Urinary bladder (tissue), 4 donors: ENCODE measurements around the gene VPS37B. TPM values are rescaled to one million over a fixed set of nuclear protein-coding genes. Genes with fewer than 3 reads are reported as not detected.

Experiments used
- DNase-seq: peaks from one replicate; pipeline ENCODE4 v3.0.0-alpha.2; 2015; ENCODE audit errors: extremely low spot score
- H3K27ac ChIP-seq: one replicate; pipeline ENCODE4 v1.5.1; 2013; ENCODE audit warnings: low read depth, mild to moderate bottlenecking, moderate library complexity
- H3K36me3 ChIP-seq: one replicate; pipeline ENCODE4 v1.6.1; 2013; ENCODE audit warnings: mild to moderate bottlenecking, moderate library complexity; ENCODE audit not compliant: insufficient read depth
- H3K4me1 ChIP-seq: one replicate; pipeline ENCODE4 v1.6.1; 2013; ENCODE audit warnings: mild to moderate bottlenecking, moderate library complexity; ENCODE audit not compliant: insufficient read depth
- H3K4me3 ChIP-seq: one replicate; pipeline ENCODE4 v1.5.1; 2013; ENCODE audit warnings: low read depth, low read length
- WGBS: extraction: QIAGEN DNeasy Blood & Tissue Kit; methylation state at CpG from one replicate; pipeline ENCODE4 v1.1.7; 2013; 5-methylcytosine and 5-hydroxymethylcytosine counted together
- polyA plus RNA-seq: library from polyadenylated mRNA; stranded (reverse); fragments of 200-250 nt; gene quantifications from one replicate; pipeline ENCODE4 v1.2.3, GENCODE V29; 2013
- total RNA-seq: library from RNA; depleted of rRNA; stranded (reverse); fragments of >200 nt; gene quantifications from one replicate; pipeline ENCODE4 v1.2.3, GENCODE V29; 2014
- donor health status: healthy with polysubstance abuse.
- donor health status: healthy.

Gene VPS37B
- total and polyA plus RNA-seq, 2 donors = 18.9 to 25.2 TPM

DNA sequence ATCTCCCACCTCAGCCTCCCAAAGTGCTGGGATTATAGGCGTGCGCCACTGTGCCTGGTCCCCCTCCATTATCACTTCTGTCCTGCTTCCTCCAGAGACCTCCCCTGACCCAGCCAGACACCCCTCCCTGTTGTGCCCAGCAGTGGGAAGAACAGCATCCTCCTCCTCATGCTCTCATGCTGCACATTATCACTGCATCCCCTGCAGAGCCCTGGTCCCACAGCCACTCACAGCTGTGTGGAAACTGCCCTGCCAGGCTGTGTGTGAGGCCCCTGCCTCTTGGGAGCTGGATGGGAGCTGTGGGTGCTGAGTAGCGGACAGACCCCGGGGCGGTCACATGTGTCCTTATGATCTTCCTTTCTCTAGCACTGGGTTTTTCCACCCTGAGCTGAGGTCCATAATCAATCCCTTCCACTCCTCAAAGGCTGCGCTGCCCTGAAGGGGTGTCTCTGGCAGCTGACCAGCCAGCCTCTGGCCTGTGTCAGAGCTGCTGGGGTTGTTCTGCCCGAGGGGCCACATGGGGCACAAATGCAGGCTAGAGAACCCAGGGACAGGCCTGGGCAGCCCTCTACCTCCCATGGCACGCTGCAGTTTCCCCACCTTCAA, 51.5 kb downstream of the VPS37B start:
- no peak for DNase-seq
- H3K27ac ChIP-seq = no peak overlapping the region
- H3K36me3 ChIP-seq = no peaks in the 10 kb centered on the region
- no peak overlapping the region for H3K4me3 ChIP-seq
- H3K4me1 ChIP-seq = no peaks in the 10 kb centered on the region
- 88% methylated on average over 8 of the region's 8 CpGs for WGBS

DNA sequence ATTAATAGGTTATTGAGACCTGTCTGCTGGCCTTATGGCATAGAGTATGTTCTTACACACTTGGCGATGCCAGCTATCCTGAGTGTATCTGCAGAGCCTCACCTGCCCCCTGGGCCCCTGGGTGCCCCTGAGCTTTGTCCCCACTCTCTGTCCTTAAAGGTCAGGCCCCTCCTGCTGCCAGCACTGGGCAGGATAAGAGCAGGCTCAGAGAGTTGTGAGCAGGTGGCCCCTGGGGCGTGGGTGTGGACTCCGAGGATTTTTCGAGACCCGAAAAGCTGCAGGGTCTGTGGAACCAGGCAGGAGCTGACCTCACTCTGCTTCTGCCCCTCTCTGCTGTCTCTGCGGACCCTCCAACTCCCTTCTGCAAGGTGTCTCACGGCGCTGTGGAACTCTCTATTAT, 52.5 kb downstream of the VPS37B start:
- Histone ChIP-seq H3K4me3 (no peak overlapping the region), H3K27ac (no peak overlapping the region), H3K4me1 (no peaks in the 10 kb centered on the region), H3K36me3 (no peaks in the 10 kb centered on the region)
- WGBS = 95% methylated on average over 8 of the region's 8 CpGs
- DNase-seq = no peak

DNA sequence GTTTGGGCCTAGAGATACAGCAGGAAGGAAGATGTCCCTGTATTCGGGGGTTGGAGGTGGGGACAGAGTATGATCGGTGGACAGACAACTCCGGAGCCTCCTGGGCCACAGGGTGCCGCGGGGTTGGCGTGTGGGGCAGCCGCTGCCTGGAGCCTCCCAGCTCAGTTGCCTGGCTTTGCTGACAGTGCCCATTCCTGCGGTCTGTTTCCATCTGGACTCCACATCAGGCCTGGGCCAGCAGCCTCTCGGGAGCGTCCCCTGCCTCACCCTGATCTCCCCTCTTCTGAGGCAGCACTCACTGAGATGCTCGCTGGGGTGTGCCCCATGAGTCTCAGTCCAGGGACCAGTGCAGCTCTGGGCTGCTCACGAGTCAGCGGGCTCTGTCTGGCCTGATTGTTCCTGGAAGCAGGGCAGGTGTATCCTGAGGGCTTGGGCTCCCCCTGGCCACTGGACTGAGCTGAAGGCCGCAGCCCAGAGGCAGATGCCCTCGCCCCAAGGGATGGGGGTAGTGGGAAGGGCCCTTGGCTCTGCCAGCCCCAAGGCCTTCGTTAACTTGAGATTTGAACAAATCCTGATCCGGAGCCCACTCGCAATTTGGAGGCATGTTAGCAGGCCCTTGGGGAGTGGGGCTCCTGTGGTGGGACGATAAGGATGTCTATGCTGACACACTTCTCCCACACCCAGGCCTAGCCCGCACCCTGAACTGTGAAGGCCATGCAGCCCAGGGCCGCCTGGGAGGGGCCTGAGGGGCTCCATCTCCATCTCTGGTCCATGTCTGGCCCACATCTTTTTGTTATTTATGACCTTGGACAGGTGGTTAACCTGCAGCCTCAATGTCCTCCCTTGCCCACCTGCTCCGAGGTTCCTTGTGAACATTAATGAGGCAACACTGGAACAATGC, 53.2 kb downstream of the VPS37B start:
- H3K36me3 ChIP-seq = no peaks in the 10 kb centered on the region
- H3K4me3 ChIP-seq = no peak overlapping the region
- no peaks in the 10 kb centered on the region for H3K4me1 ChIP-seq
- WGBS = 88% methylated on average over 22 of the region's 22 CpGs
- no peak overlapping the region for H3K27ac ChIP-seq
- no peak for DNase-seq

DNA sequence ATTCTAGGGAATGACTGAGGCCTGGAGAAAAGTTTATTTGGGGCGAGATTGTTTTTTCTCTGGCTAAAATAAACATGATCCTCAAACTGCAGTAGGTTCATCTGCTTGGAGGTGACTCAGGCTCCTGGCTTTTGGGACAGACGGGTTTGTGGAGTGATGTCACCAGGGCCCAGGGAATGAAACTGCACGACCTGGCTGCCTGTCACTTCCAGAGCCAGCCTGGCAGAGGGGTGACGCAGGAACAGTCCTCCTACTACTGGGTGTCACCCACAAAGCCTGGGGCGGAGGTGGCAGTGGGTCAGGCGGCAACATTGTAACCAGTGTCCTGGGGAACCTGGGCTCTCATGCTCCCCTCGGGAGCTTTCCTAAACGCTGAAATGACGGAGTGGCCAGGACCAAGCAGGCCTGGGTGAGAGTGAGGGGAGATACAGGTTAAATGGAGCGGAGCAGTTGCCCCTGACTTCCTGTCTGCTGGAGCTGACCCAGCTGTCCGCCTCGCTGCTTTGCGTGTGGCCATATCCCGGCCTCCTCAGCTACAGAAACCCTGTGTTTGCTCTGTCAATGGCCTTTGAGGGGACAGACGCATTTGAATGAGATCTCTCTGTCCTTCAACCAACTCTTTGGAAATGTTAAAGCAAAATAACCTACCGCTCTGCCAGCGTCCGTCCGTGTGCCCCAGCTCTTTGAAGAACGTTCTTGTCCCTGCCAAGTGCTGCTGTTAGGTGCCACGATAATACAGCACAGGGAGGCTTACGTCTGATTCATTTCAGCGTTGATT, 54.2 kb downstream of the VPS37B start:
- WGBS = 68% methylated on average over 23 of the region's 23 CpGs
- no peak for DNase-seq
- H3K27ac ChIP-seq = peak overlapping the region; percentile 40

DNA sequence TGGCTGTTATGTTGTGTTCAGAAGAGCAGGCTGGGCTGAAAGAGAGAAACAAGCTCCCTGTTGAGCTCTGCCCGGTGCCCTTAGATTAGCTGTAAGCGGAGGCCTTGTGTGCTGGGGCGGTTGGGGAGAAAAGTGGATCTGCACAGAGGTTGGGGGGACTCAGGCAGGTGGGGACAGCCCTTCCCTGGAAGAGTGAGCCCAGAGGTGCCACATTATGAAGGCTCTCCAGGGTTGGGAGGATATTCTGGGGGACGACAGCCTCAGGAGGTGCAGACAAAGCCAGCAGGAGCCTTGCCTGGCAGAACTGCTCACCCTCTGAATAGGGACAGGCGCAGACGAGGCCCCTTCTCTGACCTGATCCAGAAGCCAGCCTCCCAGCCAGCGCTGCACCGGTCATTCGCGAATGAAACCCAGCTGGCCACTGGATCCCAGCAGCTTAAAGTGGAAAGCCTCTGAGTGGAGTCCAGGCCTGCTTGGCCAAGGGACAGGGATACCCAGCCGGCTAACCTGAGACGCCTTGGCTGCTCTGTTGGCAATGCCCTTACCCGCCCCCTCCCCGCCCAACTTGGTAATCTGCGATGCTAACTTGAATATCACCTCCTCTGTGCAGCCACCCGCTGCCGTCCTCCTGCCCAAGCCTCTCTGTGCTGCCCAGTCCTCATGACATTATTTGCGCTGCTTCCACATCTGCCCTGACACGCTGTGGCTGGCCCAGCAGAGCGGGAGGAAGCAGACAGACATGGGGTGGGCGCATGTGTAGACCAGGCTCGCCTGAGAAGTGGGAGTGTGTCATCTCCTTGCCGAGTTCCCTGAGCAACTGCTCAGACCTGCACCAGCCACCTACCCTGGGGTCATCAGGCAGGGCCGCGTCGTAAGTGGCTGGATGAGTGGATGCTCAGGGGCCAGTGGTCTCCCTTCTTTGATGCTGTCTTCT, 55.1 kb downstream of the VPS37B start:
- no peak for DNase-seq
- Histone ChIP-seq H3K4me3 (no peak overlapping the region), H3K36me3 (no peaks in the 10 kb centered on the region), H3K4me1 (no peaks in the 10 kb centered on the region), H3K27ac (peak overlapping the region; percentile 40)
- 82% methylated on average over 26 of the region's 26 CpGs for WGBS

More for the DNA sequence above, 54.2 kb downstream of the VPS37B start:
- Histone ChIP-seq H3K4me3 (no peak overlapping the region), H3K36me3 (no peaks in the 10 kb centered on the region), H3K4me1 (no peaks in the 10 kb centered on the region)

DNA sequence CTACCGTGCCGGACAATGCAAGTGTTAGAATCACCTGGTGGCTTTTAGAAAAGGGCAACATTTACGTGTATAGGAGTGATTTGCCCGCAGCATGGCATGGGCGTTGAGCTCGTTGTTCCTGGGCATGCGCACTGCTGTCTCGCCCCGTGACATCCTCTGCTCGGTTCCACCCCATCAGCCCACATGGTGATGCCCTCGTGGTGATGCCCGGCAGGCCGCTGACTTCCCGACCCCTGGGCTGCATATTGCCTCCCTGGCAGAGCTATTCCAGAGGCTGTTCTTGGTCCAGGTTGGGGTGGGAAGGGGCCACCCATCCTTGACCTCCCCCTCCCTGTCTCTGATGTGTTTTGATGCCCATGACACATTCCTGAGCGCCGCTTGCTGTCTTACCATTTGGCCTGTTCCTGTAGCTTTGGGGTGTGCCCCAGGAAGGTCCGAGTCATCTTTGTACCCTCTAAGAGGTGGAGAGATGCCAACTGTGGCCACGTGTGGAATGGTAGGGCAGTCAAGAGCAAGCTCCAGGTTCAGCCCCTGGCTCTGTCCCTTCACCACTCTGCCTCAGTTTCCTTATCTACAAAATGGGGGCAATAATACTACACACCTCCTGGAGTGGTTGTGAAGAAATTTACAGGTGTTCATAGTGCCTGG, 55.9 kb downstream of the VPS37B start:
- DNase-seq = no peak
- Histone ChIP-seq H3K4me1 (no peaks in the 10 kb centered on the region), H3K36me3 (no peaks in the 10 kb centered on the region), H3K4me3 (no peak overlapping the region), H3K27ac (no peak overlapping the region)
- 92% methylated on average over 18 of the region's 18 CpGs for whole genome bisulfite sequencing

DNA sequence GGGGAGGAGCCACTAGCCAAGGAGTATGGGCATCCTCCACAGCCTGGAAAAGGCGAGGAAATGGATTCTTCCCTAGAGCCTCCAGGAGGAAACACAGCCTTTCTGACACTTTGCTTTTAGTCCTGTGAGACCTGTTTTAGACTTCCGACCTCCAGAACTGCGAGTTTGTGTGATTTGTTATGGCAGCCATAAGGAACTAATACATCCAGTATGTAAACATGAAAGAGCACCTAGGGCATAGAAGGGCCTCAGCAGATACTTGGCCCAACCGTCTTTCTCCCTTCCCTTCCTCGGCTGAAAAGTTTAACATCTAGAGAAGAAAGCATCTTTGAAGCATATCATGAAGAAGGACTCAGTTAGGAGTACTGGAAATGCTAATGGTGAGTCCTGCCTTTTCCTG, 57.1 kb downstream of the VPS37B start:
- DNase-seq = no peak
- 93% methylated on average over 5 of the region's 5 CpGs for WGBS
- Histone ChIP-seq H3K36me3 (no peaks in the 10 kb centered on the region), H3K4me3 (no peak overlapping the region), H3K27ac (no peak overlapping the region), H3K4me1 (no peaks in the 10 kb centered on the region)

DNA sequence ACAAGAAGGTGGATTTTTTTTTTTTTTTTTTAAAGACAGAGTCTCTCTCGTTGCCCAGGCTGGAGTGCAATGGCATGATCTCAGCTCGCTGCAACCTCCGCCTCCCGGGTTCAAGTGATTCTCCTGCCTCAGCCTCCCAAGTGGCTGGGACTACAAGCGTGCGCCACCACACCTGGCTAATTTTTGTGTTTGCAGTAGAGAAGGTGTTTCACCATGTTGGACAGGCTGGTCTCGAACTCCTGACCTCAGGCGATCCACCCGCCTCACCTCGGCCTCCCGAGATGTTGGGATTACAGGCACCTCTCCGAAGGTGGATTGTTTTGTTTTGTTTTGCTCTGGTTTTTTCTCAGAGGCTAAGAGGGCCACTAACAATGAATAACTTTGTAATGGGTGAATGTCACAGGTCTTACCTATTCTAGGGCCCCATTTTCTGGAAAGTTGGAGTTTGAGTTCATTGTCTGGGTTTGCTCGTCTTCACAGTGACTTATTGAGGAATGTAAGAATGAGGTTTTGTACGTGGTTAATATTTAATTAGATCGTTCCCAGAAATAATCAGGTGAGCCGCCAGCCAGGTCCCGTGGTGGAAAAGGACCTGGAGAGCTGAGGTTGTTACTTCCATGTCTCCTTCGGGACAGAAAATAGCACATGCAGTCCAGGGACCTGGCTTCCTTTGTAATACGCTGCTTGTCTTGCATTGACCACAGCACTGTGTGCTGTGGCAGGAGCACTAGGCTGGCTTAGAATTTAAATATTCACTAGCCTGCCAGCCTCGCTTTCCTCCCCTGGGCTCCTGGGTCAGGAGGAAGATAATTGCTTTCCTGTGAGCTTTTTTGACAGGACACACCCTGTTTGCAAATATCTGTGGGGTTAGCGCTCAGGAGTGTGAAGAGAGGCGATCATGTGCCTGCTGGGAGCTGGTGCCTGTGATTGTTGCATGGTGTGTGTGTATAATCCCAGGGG, 58.3 kb downstream of the VPS37B start:
- H3K4me3 ChIP-seq = no peak overlapping the region
- H3K4me1 ChIP-seq = no peaks in the 10 kb centered on the region
- H3K27ac ChIP-seq = no peak overlapping the region

DNA sequence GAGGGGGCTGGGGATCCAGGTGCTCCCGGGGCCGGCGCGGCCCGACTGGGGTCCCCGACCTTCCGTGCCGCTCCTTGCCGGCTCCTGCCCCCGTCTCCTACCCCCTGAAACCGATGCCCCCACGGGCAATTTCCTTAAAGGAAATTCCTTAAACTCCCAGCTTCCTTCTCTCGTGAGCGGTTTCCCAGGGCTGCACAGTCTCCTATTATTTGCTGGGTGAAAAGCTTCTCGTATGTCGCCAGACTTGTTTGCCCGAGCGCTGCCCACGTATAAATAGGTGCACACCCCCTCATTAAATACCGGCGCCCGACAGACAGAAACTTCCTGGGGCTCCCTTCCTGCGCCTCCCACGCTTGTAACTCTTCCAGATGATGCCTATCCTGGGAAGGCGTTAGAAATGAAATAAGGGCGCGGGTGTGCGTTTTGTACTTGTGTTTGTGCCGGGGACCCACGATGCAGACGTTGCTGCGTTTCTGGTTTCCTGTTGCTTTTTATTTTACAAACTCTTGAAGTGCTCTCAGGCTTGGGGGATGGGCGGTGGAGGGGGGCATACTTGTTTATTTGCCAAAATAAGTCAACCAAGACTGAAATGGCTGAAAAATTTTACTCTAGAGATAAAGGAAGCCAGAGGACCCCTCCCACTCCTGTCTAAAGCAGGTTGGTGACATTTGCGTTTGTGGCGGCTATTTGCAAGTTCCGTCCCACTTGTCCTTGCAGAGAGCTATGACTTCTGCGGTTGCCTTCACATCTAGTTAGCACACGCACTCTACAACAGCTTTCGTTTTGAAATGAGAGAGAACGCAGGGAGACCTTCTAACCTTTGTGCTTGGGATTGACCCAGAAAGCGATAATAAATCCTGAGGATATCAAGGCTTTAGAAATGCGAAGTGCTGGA, 59.6 kb downstream of the VPS37B start:
- WGBS = 2% methylated on average over 42 of the region's 42 CpGs
- no peaks in the 10 kb centered on the region for H3K4me1 ChIP-seq
- H3K4me3 ChIP-seq = peak overlapping the region; percentile 81
- H3K36me3 ChIP-seq = no peaks in the 10 kb centered on the region
- DNase-seq = peak; percentile 46
- H3K27ac ChIP-seq = peak overlapping the region; percentile 86

More for the DNA sequence above, 58.3 kb downstream of the VPS37B start:
- no peak for DNase-seq
- no peaks in the 10 kb centered on the region for H3K36me3 ChIP-seq
- 86% methylated on average over 22 of the region's 22 CpGs for WGBS

DNA sequence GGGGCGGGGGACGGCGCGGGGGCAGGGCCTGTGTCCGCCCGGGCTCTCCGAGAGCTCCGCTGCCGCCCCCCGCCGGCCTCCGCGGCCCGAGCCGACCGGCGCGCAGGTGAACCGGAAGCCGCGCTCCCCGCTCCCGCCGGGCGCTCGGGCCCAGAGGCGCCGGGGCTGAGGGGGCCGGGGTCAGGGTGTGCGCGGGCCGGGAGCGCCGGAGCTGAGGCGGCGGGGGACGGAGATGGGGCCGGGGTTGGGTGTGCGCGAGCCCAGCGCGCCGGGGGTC, 60.2 kb downstream of the VPS37B start:
- Histone ChIP-seq H3K4me1 (no peaks in the 10 kb centered on the region), H3K27ac (peak overlapping the region; percentile 86), H3K4me3 (peak overlapping the region; percentile 81), H3K36me3 (no peaks in the 10 kb centered on the region)
- DNase-seq = no peak
- WGBS = under 1% methylated on average over 39 of the region's 43 CpGs
